Natural killer cell (primary cell): ENCODE results near the gene KNDC1. TPM values are rescaled to one million over a fixed set of nuclear protein-coding genes. Genes with fewer than 3 reads are reported as not detected.

ENCODE experiments used
- ATAC-seq, 3 donors: fragments of 150-1000 bp in 2 of 3; fragments of 200-7000 bp in 1 of 3; cut with Tn5 transposase; 1 replicate in 1 of 3; 2 replicates in 2 of 3; pipeline ENCODE4 v1.10.0; 2021; ENCODE audit warnings: mild to moderate bottlenecking in 2 of 3, moderate library complexity in 2 of 3
- DNase-seq, 2 donors: peaks; one replicate each; pipeline versions ENCODE4 v3.0.0 to v3.0.0-alpha.2; 2013 to 2021; ENCODE audit warnings: mixed read lengths in 1 of 2
- H3K27ac ChIP-seq: one replicate; pipeline ENCODE4 v1.5.1; 2013; ENCODE audit warnings: mild to moderate bottlenecking, low read length
- H3K27me3 ChIP-seq: one replicate; pipeline ENCODE4 v1.6.1; 2013; ENCODE audit warnings: low read length; ENCODE audit not compliant: control insufficient read depth, insufficient read depth
- H3K36me3 ChIP-seq: one replicate; pipeline ENCODE4 v1.6.1; 2013; ENCODE audit warnings: low read length; ENCODE audit not compliant: control insufficient read depth, insufficient read depth
- H3K4me1 ChIP-seq: one replicate; pipeline ENCODE4 v1.6.1; 2013; ENCODE audit warnings: low read length; ENCODE audit not compliant: control insufficient read depth, insufficient read depth
- H3K4me3 ChIP-seq: one replicate; pipeline ENCODE4 v1.5.1; 2013; ENCODE audit warnings: low read length
- H3K9me3 ChIP-seq: one replicate; pipeline ENCODE4 v1.6.1; 2013; ENCODE audit warnings: low read length; ENCODE audit not compliant: control insufficient read depth, insufficient read depth
- H3K27ac Mint-ChIP-seq, 2 donors: one replicate each; pipeline ENCODE4 v1.8.0; 2022; ENCODE audit warnings: mild to moderate bottlenecking in 2 of 2, mixed read lengths in 2 of 2, moderate library complexity in 1 of 2
- H3K27me3 Mint-ChIP-seq, 2 donors: one replicate each; pipeline ENCODE4 v1.8.0; 2022; ENCODE audit warnings: low read depth in 2 of 2, mixed read lengths in 2 of 2
- H3K36me3 Mint-ChIP-seq: one replicate; pipeline ENCODE4 v1.8.0; 2022; ENCODE audit warnings: mixed read lengths
- H3K4me1 Mint-ChIP-seq, 2 donors: one replicate each; pipeline ENCODE4 v1.8.0; 2022; ENCODE audit warnings: mixed read lengths in 2 of 2
- H3K4me3 Mint-ChIP-seq: one replicate; pipeline ENCODE4 v1.8.0; 2022; ENCODE audit warnings: mild to moderate bottlenecking, moderate library complexity, mixed read lengths
- H3K9me3 Mint-ChIP-seq, 2 donors: one replicate each; pipeline ENCODE4 v1.8.0; 2022; ENCODE audit warnings: mixed read lengths in 2 of 2
- CTCF ChIP-seq: fragments of 200-600 bp; IDR thresholded peaks from one replicate; pipeline ENCODE4 v1.8.0; 2022; ENCODE audit warnings: antibody characterized with exemption
- WGBS: methylation state at CpG from one replicate; pipeline ENCODE4 v1.1.7; 2013; ENCODE audit warnings: missing lambda C conversion rate; ENCODE audit not compliant: insufficient coverage; 5-methylcytosine and 5-hydroxymethylcytosine counted together
- intact Hi-C: fragments of 100-400 bp; cut with micrococcal nuclease; formaldehyde crosslinking; loops from one replicate; pipeline ENCODE4 v1.14.2; 2022
- total RNA-seq, 4 donors: library from RNA; stranded (reverse); fragments of 120-200 nt in 1 of 4; gene quantifications; one replicate each; pipeline versions ENCODE4 v1.2.3 to v1.2.4, GENCODE V29; 2013 to 2022

The KNDC1 gene
- total RNA-seq, 3 donors from 2014 or later (not counting 1 experiment from before 2014, with no cell fraction given): 2.1 to 5.9 TPM; not detected in 1

GRCh38 chr10:133249094-133249780 lies 89.2 kb downstream of the KNDC1 start:
- H3K27ac Mint-ChIP-seq: no peak overlapping the region
- ATAC-seq: no peak
- peaks cover 0 to 8% of the 10 kb centered on the region in 2 donors for H3K4me1 Mint-ChIP-seq
- no peaks in the 10 kb centered on the region for H3K9me3 ChIP-seq
- no peak overlapping the region for H3K27ac ChIP-seq
- H3K4me1 ChIP-seq: no peaks in the 10 kb centered on the region
- DNase-seq: no peak
- no peaks in the 10 kb centered on the region for H3K9me3 Mint-ChIP-seq
- peaks cover 0 to 3% of the 10 kb centered on the region in 2 donors for H3K27me3 Mint-ChIP-seq
- TF ChIP-seq CTCF: no peak
- no peak overlapping the region for H3K4me3 Mint-ChIP-seq
- no peaks in the 10 kb centered on the region for H3K36me3 ChIP-seq
- no peaks in the 10 kb centered on the region for H3K27me3 ChIP-seq
- 75% methylated on average over 19 of the region's 21 CpGs for WGBS
- intact Hi-C loops: no loop called here
- no peak overlapping the region for H3K4me3 ChIP-seq
- no peaks in the 10 kb centered on the region for H3K36me3 Mint-ChIP-seq

GRCh38 chr10:133249975-133250754 lies 90.1 kb downstream of the KNDC1 start:
- no peak for DNase-seq
- H3K36me3 Mint-ChIP-seq: no peaks in the 10 kb centered on the region
- H3K9me3 ChIP-seq: no peaks in the 10 kb centered on the region
- H3K4me3 ChIP-seq: no peak overlapping the region
- no peak overlapping the region for H3K4me3 Mint-ChIP-seq
- no peaks in the 10 kb centered on the region for H3K36me3 ChIP-seq
- intact Hi-C loops: no loop called here
- no peak for TF ChIP-seq CTCF
- H3K27me3 Mint-ChIP-seq: peaks cover 0 to 3% of the 10 kb centered on the region in 2 donors
- no peaks in the 10 kb centered on the region for H3K27me3 ChIP-seq
- ATAC-seq: no peak
- 86% methylated on average over 10 of the region's 11 CpGs for WGBS
- H3K4me1 Mint-ChIP-seq: peaks cover 0 to 8% of the 10 kb centered on the region in 2 donors
- H3K4me1 ChIP-seq: no peaks in the 10 kb centered on the region
- no peaks in the 10 kb centered on the region for H3K9me3 Mint-ChIP-seq
- H3K27ac ChIP-seq: no peak overlapping the region
- no peak overlapping the region for H3K27ac Mint-ChIP-seq

GRCh38 chr10:133251388-133252222 lies 91.6 kb downstream of the KNDC1 start:
- Histone ChIP-seq H3K4me1 (no peaks in the 10 kb centered on the region), H3K36me3 (no peaks in the 10 kb centered on the region), H3K4me3 (no peak overlapping the region), H3K27me3 (no peaks in the 10 kb centered on the region), H3K27ac (no peak overlapping the region), H3K9me3 (no peaks in the 10 kb centered on the region)
- H3K4me3 Mint-ChIP-seq: no peak overlapping the region
- DNase-seq: no peak
- TF ChIP-seq CTCF: no peak
- H3K27ac Mint-ChIP-seq: peak overlapping the region in 1 of 2 donors; percentile 50
- H3K4me1 Mint-ChIP-seq: peaks cover 0 to 8% of the 10 kb centered on the region in 2 donors
- ATAC-seq: no peak
- 83% methylated on average over 28 of the region's 28 CpGs for WGBS
- H3K27me3 Mint-ChIP-seq: peaks cover 0 to 3% of the 10 kb centered on the region in 2 donors
- H3K9me3 Mint-ChIP-seq: no peaks in the 10 kb centered on the region
- intact Hi-C loops: no loop called here
- no peaks in the 10 kb centered on the region for H3K36me3 Mint-ChIP-seq
